ENCODE data around the gene GRHL1.

GRHL1 gene

GRCh38 chr2:9992427-9993187, 41.1 kb downstream of the GRHL1 start:
- TF ChIP-seq CTCF (IDR thresholded peaks at IDR 0.05; ENCODE audit: borderline replicate concordance, extremely low read depth, low read length, poor library complexity, severe bottlenecking) (no peak), EZH2 (IDR thresholded peaks at IDR 0.05; ENCODE audit: borderline replicate concordance, low read depth, low read length, severe bottlenecking) (no peak)
- Histone ChIP-seq H2AFZ (ENCODE audit: low read depth, low read length) (no peak overlapping the region), H3K4me1 (ENCODE audit: insufficient read depth, low read length) (no peaks in the 10 kb centered on the region), H3K4me3 (ENCODE audit: low read depth in 1 of 2, low read length in 2 of 2) (no peak overlapping the region), H3K27me3 (ENCODE audit: insufficient read depth, low read length, poor library complexity) (no peaks in the 10 kb centered on the region), H4K20me1 (ENCODE audit: insufficient read depth, low read length) (no peaks in the 10 kb centered on the region), H3K79me2 (ENCODE audit: insufficient read depth, low read length) (no peaks in the 10 kb centered on the region), H3K36me3 (ENCODE audit: insufficient read depth, low read length) (peaks cover 33% of the 10 kb centered on the region; the same call in 1 of the 2 replicates), H3K4me2 (ENCODE audit: insufficient read depth, low read length) (no peak overlapping the region), H3K27ac (ENCODE audit: low read length) (no peak overlapping the region), H3K9me3 (ENCODE audit: insufficient read depth, low read length, severe bottlenecking) (no peaks in the 10 kb centered on the region), H3K9ac (ENCODE audit: low read depth, low read length) (no peak overlapping the region)
- ATAC-seq (ENCODE audit: insufficient read depth, low read depth) (no peak), DNase-seq (no peak)

GRCh38 chr2:9993488-9994165, 42.1 kb downstream of the GRHL1 start:
- H3K9me3 ChIP-seq (ENCODE audit: insufficient read depth, low read length, severe bottlenecking), result no peaks in the 10 kb centered on the region
- H3K27ac ChIP-seq (ENCODE audit: low read length), result no peak overlapping the region
- no peaks in the 10 kb centered on the region for H3K79me2 ChIP-seq (ENCODE audit: insufficient read depth, low read length)
- no peaks in the 10 kb centered on the region for H3K4me1 ChIP-seq (ENCODE audit: insufficient read depth, low read length)
- TF ChIP-seq CTCF (IDR thresholded peaks at IDR 0.05; ENCODE audit: borderline replicate concordance, extremely low read depth, low read length, poor library complexity, severe bottlenecking) (no peak), EZH2 (IDR thresholded peaks at IDR 0.05; ENCODE audit: borderline replicate concordance, low read depth, low read length, severe bottlenecking) (no peak)
- H3K9ac ChIP-seq (ENCODE audit: low read depth, low read length), result no peak overlapping the region
- peaks cover 26% of the 10 kb centered on the region; the same call in 1 of the 2 replicates for H3K36me3 ChIP-seq (ENCODE audit: insufficient read depth, low read length)
- DNase-seq, result no peak
- H3K4me3 ChIP-seq (ENCODE audit: low read depth in 1 of 2, low read length in 2 of 2), result no peak overlapping the region
- no peak for ATAC-seq (ENCODE audit: insufficient read depth, low read depth)
- no peak overlapping the region for H3K4me2 ChIP-seq (ENCODE audit: insufficient read depth, low read length)
- no peaks in the 10 kb centered on the region for H4K20me1 ChIP-seq (ENCODE audit: insufficient read depth, low read length)
- no peaks in the 10 kb centered on the region for H3K27me3 ChIP-seq (ENCODE audit: insufficient read depth, low read length, poor library complexity)
- H2AFZ ChIP-seq (ENCODE audit: low read depth, low read length), result no peak overlapping the region

GRCh38 chr2:9994462-9994861, 43.0 kb downstream of the GRHL1 start:
- Histone ChIP-seq H3K4me2 (ENCODE audit: insufficient read depth, low read length) (no peak overlapping the region), H3K4me1 (ENCODE audit: insufficient read depth, low read length) (no peaks in the 10 kb centered on the region), H4K20me1 (ENCODE audit: insufficient read depth, low read length) (no peaks in the 10 kb centered on the region), H3K36me3 (ENCODE audit: insufficient read depth, low read length) (peaks cover 32% of the 10 kb centered on the region; the same call in 1 of the 2 replicates), H3K4me3 (ENCODE audit: low read depth in 1 of 2, low read length in 2 of 2) (no peak overlapping the region), H3K79me2 (ENCODE audit: insufficient read depth, low read length) (no peaks in the 10 kb centered on the region), H3K9ac (ENCODE audit: low read depth, low read length) (no peak overlapping the region), H3K9me3 (ENCODE audit: insufficient read depth, low read length, severe bottlenecking) (no peaks in the 10 kb centered on the region), H3K27ac (ENCODE audit: low read length) (no peak overlapping the region), H3K27me3 (ENCODE audit: insufficient read depth, low read length, poor library complexity) (no peaks in the 10 kb centered on the region), H2AFZ (ENCODE audit: low read depth, low read length) (no peak overlapping the region)
- ATAC-seq (ENCODE audit: insufficient read depth, low read depth) (no peak), DNase-seq (no peak)
- TF ChIP-seq CTCF (IDR thresholded peaks at IDR 0.05; ENCODE audit: borderline replicate concordance, extremely low read depth, low read length, poor library complexity, severe bottlenecking), result no peak
- no peak for TF ChIP-seq EZH2 (IDR thresholded peaks at IDR 0.05; ENCODE audit: borderline replicate concordance, low read depth, low read length, severe bottlenecking)

Data from DND-41 (cell line).